ENCODE results near the gene PRICKLE4.

DNA sequence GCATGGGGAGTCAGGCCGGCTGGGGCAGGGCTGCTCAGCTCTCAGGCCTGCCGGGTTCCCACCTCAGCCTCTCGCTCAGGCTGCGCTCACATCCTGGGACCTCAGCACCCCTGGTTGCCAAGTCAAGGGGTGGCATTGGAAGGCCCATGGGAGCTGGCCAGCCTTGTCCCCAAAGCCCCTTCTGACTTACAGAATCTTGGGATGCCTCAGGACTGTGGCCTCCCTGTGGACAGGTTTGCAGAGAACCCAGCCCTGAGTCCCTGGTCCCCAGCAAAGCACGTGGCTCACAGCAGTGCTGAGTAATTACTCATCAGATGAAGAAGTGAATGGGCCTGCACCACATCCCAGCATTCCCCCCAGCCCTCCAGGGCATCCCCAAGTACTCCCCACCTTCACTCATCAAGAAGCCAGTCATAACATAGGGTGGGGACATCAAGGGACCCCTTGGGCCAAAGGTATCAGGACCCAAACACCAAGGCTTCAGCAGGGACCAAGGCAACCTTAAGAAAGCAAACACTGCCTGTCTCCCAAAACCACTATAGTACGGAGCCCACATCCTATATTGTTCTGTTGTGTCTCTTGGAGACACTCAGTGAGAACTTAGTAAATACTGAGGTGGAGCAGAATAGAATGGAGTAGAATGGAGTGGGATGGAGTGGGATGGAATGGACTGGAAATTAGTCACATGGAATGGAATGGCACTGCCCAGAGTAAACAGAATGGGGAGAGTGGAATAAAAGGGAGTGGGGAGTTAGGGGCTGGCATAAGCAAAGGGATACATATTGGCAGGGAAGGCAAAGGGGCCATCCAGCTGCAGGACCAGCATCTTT is 37.0 kb upstream of the PRICKLE4 start:
- TF ChIP-seq CTCF (IDR thresholded peaks at IDR 0.05) (no peak), POLR2A (IDR thresholded peaks at IDR 0.05) (no peak)

Measured in tibial nerve (tissue), 3 donors.